ENCODE data around the gene USP51.
A peak's percentile ranks its signal among the peaks of the same experiment; 100 is the strongest.

USP51 gene

GRCh38 chrX:55490974-55491373, 1.3 kb upstream of the USP51 start:
- no peak overlapping the region for H3K4me3 ChIP-seq (ENCODE audit: low read length)
- TF ChIP-seq CTCF (conservative IDR thresholded peaks at IDR 0.05; ENCODE audit: low read depth, low read length) = no peak
- DNase-seq (ENCODE audit: low read depth) = no peak

GRCh38 chrX:55490121-55490520, 473 bp upstream of the USP51 start:
- no peak for TF ChIP-seq CTCF (conservative IDR thresholded peaks at IDR 0.05; ENCODE audit: low read depth, low read length)
- peak overlapping the region; percentile 69 for H3K4me3 ChIP-seq (ENCODE audit: low read length)
- no peak for DNase-seq (ENCODE audit: low read depth)

GRCh38 chrX:55488593-55489313, 895 bp downstream of the USP51 start:
- no peak for DNase-seq (ENCODE audit: low read depth)
- no peak for TF ChIP-seq CTCF (conservative IDR thresholded peaks at IDR 0.05; ENCODE audit: low read depth, low read length)
- H3K4me3 ChIP-seq (ENCODE audit: low read length) = peak overlapping the region; percentile 69

GRCh38 chrX:55488006-55488592, 1.5 kb downstream of the USP51 start:
- DNase-seq (ENCODE audit: low read depth) = no peak
- peak overlapping the region; percentile 22 for H3K4me3 ChIP-seq (ENCODE audit: low read length)

GRCh38 chrX:55487143-55487542, 2.5 kb downstream of the USP51 start:
- TF ChIP-seq CTCF (conservative IDR thresholded peaks at IDR 0.05; ENCODE audit: low read depth, low read length) = no peak

More at GRCh38 chrX:55488006-55488592, 1.5 kb downstream of the USP51 start:
- TF ChIP-seq CTCF (conservative IDR thresholded peaks at IDR 0.05; ENCODE audit: low read depth, low read length) = no peak

GRCh38 chrX:55486736-55487135, 2.9 kb downstream of the USP51 start:
- DNase-seq (ENCODE audit: low read depth) = no peak
- H3K4me3 ChIP-seq (ENCODE audit: low read length) = no peak overlapping the region
- no peak for TF ChIP-seq CTCF (conservative IDR thresholded peaks at IDR 0.05; ENCODE audit: low read depth, low read length)

More at GRCh38 chrX:55487143-55487542, 2.5 kb downstream of the USP51 start:
- DNase-seq (ENCODE audit: low read depth) = no peak
- no peak overlapping the region for H3K4me3 ChIP-seq (ENCODE audit: low read length)

GRCh38 chrX:55484948-55485347, 4.7 kb downstream of the USP51 start:
- TF ChIP-seq CTCF (conservative IDR thresholded peaks at IDR 0.05; ENCODE audit: low read depth, low read length) = no peak
- no peak overlapping the region for H3K4me3 ChIP-seq (ENCODE audit: low read length)
- no peak for DNase-seq (ENCODE audit: low read depth)
